HG03575 (cell line): Measurements from ENCODE around the gene RASAL2.
"Not testable (repeated sequence)": the region's sequence is repeated elsewhere in the genome, so short reads cannot be mapped to it uniquely, and the experiment has no call there.

ENCODE experiments used
- ATAC-seq: cut with Tn5 transposase; IDR thresholded peaks from one replicate; pipeline ENCODE4 v1.9.1; 2021; ENCODE audit not compliant: unreplicated experiment, insufficient number of reproducible peaks, low FRiP score; ENCODE audit errors: extremely low read depth

Gene RASAL2

GRCh38 chr1:178192686-178193085 is 98.8 kb downstream of the RASAL2 start:
- no peak for ATAC-seq

- no peak for ATAC-seq
Observed at GRCh38 chr1:178196631-178197030, 102.7 kb downstream of the RASAL2 start.

- not testable (repeated sequence) for ATAC-seq
Observed at GRCh38 chr1:178202095-178202494, 108.2 kb downstream of the RASAL2 start.

GRCh38 chr1:178202546-178202945 is 108.6 kb downstream of the RASAL2 start:
- ATAC-seq, result not testable (repeated sequence)

- not testable (repeated sequence) for ATAC-seq
Observed at GRCh38 chr1:178208269-178208856, 114.5 kb downstream of the RASAL2 start.

GRCh38 chr1:178209935-178210334 is 116.0 kb downstream of the RASAL2 start:
- no peak for ATAC-seq

- ATAC-seq, result no peak
Observed at GRCh38 chr1:178218550-178218949, 124.6 kb downstream of the RASAL2 start.

- no peak for ATAC-seq
Observed at GRCh38 chr1:178220094-178220493, 126.2 kb downstream of the RASAL2 start.

GRCh38 chr1:178223289-178223688 is 129.4 kb downstream of the RASAL2 start:
- ATAC-seq, result no peak

GRCh38 chr1:178224358-178224757 is 130.5 kb downstream of the RASAL2 start:
- ATAC-seq, result no peak

GRCh38 chr1:178230881-178231409 is 137.0 kb downstream of the RASAL2 start:
- no peak for ATAC-seq

GRCh38 chr1:178232108-178232507 is 138.2 kb downstream of the RASAL2 start:
- no peak for ATAC-seq

GRCh38 chr1:178232949-178233348 is 139.0 kb downstream of the RASAL2 start:
- no peak for ATAC-seq

GRCh38 chr1:178237121-178237520 is 143.2 kb downstream of the RASAL2 start:
- no peak for ATAC-seq

- ATAC-seq, result no peak
Observed at GRCh38 chr1:178238722-178239510, 145.0 kb downstream of the RASAL2 start.

GRCh38 chr1:178241057-178241456 is 147.2 kb downstream of the RASAL2 start:
- ATAC-seq, result no peak

GRCh38 chr1:178241837-178242236 is 147.9 kb downstream of the RASAL2 start:
- no peak for ATAC-seq

- ATAC-seq, result no peak
Observed at GRCh38 chr1:178243119-178243518, 149.2 kb downstream of the RASAL2 start.

GRCh38 chr1:178243890-178244289 is 150.0 kb downstream of the RASAL2 start:
- no peak for ATAC-seq

GRCh38 chr1:178248284-178248683 is 154.4 kb downstream of the RASAL2 start:
- ATAC-seq, result not testable (repeated sequence)
